Tibial artery (tissue), 4 donors: Measurements from ENCODE around the gene CSTB.

Experiments used
- DNase-seq, 2 donors: peaks; one replicate each; pipeline ENCODE4 v3.0.0-alpha.2; 2019
- H3K27ac ChIP-seq, 2 donors: fragments of 200-600 bp; sonication (generic) in 1 of 2; 1 replicate in 1 of 2; 2 replicates in 1 of 2; pipeline ENCODE4 v1.5.1; 2018 to 2019; ENCODE audit warnings: mild to moderate bottlenecking in 1 of 2
- H3K27me3 ChIP-seq, 2 donors: fragments of 200-600 bp; sonication (generic) in 1 of 2; one replicate each; pipeline versions ENCODE4 v1.5.1 to v1.6.0; 2016 to 2019
- H3K36me3 ChIP-seq, 3 donors: fragments of 200-600 bp; sonication (generic) in 2 of 3; one replicate each; pipeline ENCODE4 v1.5.1; 2016 to 2019; ENCODE audit warnings: mild to moderate bottlenecking in 2 of 3
- H3K4me1 ChIP-seq, 4 donors: fragments of 200-600 bp; sonication (generic) in 2 of 4; 1 replicate in 3 of 4; 2 replicates in 1 of 4; pipeline ENCODE4 v1.5.1; 2016 to 2019
- H3K4me3 ChIP-seq, 2 donors: fragments of 200-600 bp; sonication (generic) in 1 of 2; 1 replicate in 1 of 2; 2 replicates in 1 of 2; pipeline ENCODE4 v1.5.1; 2018 to 2019; ENCODE audit warnings: mild to moderate bottlenecking in 2 of 2
- H3K9me3 ChIP-seq, 3 donors: fragments of 200-600 bp; sonication (generic) in 1 of 3; one replicate each; pipeline ENCODE4 v1.5.1; 2016 to 2019
- intact Hi-C: fragments of 100-400 bp; cut with DNase I; formaldehyde crosslinking; loops from one replicate; pipeline ENCODE4 v1.15.0; 2023; ENCODE audit warnings: low total_unique reads
- TF ChIP-seq, protein P1 (sequence below), 2 experiments: fragments of 200-600 bp in 1 of 2; fragments of 450-650 bp in 1 of 2; IDR thresholded peaks; one replicate each; pipeline ENCODE4 v1.5.1; 2017 to 2019; ENCODE audit warnings: antibody characterized with exemption in 2 of 2, mild to moderate bottlenecking in 1 of 2, moderate library complexity in 1 of 2

Gene CSTB

GRCh38 chr21:43758111-43758641 lies 17.9 kb downstream of the CSTB start:
- DNase-seq: peak; percentile 68 to 86
- no peaks in the 10 kb centered on the region for H3K27me3 ChIP-seq
- peaks cover 30 to 67% (median 59%) of the 10 kb centered on the region in 3 donors for H3K36me3 ChIP-seq
- TF ChIP-seq, protein P1, sequence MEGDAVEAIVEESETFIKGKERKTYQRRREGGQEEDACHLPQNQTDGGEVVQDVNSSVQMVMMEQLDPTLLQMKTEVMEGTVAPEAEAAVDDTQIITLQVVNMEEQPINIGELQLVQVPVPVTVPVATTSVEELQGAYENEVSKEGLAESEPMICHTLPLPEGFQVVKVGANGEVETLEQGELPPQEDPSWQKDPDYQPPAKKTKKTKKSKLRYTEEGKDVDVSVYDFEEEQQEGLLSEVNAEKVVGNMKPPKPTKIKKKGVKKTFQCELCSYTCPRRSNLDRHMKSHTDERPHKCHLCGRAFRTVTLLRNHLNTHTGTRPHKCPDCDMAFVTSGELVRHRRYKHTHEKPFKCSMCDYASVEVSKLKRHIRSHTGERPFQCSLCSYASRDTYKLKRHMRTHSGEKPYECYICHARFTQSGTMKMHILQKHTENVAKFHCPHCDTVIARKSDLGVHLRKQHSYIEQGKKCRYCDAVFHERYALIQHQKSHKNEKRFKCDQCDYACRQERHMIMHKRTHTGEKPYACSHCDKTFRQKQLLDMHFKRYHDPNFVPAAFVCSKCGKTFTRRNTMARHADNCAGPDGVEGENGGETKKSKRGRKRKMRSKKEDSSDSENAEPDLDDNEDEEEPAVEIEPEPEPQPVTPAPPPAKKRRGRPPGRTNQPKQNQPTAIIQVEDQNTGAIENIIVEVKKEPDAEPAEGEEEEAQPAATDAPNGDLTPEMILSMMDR (IDR thresholded peaks at IDR 0.05): no peak
- intact Hi-C loops: loop anchor here (5.0 kb wide), 1 partner anchor 76 kb away; no protein-coding TSS in a partner anchor
- H3K4me3 ChIP-seq: peak overlapping the region; percentile 32 to 40
- peaks cover 0 to 25% (median 18%) of the 10 kb centered on the region in 4 donors for H3K4me1 ChIP-seq
- H3K27ac ChIP-seq: peak overlapping the region; percentile 68 to 69
- H3K9me3 ChIP-seq: no peaks in the 10 kb centered on the region

DNA sequence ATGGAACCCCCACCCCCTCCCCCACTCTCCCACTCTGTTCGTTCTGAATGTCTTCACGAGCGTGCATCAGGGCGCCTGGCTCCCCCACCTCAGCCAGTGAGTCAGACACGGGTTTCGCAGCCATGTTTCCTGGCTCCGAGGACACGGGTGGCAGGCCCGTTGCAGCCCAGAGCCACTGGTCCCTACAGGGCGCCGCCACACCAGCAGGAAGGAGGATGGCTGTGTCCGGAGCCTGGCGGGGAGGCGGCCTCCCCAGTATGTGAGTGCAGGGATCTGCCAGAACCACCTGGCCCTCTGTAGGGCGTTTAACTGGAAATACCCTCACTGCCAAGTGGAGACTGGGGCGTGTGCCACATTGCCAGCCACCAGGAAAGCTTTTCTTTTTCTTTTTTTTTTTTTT lies 18.5 kb downstream of the CSTB start:
- no peaks in the 10 kb centered on the region for H3K27me3 ChIP-seq
- intact Hi-C loops: loop anchor here (5.0 kb wide), 1 partner anchor 75 kb away; no protein-coding TSS in a partner anchor
- H3K4me1 ChIP-seq: peaks cover 0 to 25% (median 18%) of the 10 kb centered on the region in 4 donors
- no peak for DNase-seq
- TF ChIP-seq, protein P1 (IDR thresholded peaks at IDR 0.05): no peak
- no peaks in the 10 kb centered on the region for H3K9me3 ChIP-seq
- H3K4me3 ChIP-seq: peak overlapping the region; percentile 32 to 40
- H3K36me3 ChIP-seq: peaks cover 35 to 67% (median 59%) of the 10 kb centered on the region in 3 donors
- H3K27ac ChIP-seq: peak overlapping the region; percentile 68 to 69

DNA sequence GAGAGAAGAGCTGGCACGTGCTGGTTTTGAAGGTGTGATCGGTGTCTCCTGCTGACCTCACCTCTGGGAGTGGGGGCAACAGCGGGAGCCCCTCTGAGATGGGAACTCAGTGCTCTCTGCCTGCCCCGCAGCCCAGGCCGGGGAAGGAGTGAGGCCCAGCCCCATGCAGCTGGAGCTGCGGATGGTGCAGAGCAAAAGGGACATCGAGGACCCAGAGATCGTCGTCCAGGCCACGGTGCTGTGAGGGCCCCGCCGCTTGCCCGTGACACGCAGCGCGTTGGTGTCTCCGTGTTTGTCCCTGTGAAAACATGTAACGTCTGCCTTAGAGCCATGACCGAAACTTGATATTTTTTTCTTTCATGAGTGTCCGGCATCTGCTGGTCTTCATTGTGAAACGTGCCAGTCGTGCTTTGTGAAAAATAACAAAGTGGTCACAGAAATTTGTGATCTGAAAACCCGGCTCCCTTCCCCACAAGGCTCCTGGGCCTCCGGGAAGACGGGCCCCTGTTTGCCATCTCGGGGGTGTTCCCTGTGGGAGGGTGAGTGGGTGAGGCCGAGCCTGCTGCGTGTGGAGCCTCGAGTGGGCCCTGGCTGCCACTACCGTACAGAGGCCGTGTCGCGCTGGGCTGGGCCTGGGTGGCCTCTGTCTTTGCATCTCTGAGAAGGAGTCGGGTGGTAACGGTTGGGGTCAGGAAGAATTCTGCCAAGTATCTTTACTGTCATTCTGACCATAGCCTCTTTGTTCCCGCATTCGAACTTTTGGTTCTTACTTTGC lies 20.1 kb downstream of the CSTB start:
- intact Hi-C loops: loop anchor here (5.0 kb wide), 1 partner anchor 74 kb away; no protein-coding TSS in a partner anchor
- H3K36me3 ChIP-seq: peaks cover 43 to 69% (median 64%) of the 10 kb centered on the region in 3 donors

DNA sequence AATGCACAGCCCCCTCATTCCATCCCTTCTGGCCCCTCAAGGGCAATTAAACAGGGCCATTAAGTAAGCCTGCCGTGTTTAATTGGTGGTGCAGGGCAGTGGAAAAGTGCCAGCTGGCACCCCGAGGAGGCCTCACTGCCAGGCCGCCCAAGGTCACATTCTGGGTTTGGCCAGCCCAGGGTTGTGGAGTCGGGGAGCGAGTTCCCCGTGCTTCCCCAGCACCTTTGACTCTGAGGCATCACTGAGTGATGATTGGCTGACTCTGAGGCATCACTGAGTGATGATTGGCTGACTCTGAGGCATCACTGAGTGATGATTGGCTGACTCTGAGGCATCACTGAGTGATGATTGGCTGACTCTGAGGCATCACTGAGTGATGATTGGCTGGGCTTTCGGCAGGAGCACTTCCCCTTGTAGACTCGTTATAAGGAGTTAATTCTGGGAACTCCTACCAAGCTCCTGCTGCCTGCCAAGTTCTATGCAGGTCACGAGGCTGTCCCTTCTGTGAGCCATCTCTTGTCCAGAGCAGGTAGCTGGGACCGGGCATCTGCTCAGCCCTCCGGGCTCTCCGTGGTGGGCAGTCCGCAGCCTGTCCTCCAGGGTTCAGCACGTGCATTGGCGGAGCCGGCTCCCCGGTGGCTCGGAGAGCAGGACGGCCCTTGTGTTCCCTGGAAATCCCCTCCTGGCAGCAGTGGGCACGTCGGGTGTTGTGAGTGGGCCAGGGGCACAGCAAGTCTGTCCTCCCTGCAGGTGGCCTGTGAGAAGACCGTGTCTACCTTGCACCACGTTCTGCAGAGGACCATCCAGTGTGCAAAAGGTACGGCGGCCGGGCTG lies 20.9 kb downstream of the CSTB start:
- Histone ChIP-seq H3K9me3 (no peaks in the 10 kb centered on the region), H3K36me3 (peaks cover 48 to 75% (median 66%) of the 10 kb centered on the region in 3 donors), H3K4me3 (no peak overlapping the region), H3K4me1 (peaks cover 0 to 25% (median 18%) of the 10 kb centered on the region in 4 donors), H3K27ac (no peak overlapping the region), H3K27me3 (no peaks in the 10 kb centered on the region)
- no peak for DNase-seq
- intact Hi-C loops: loop anchor here (5.0 kb wide), 1 partner anchor 73 kb away; no protein-coding TSS in a partner anchor
- TF ChIP-seq, protein P1 (IDR thresholded peaks at IDR 0.05): no peak

More for the DNA sequence above, 20.1 kb downstream of the CSTB start:
- TF ChIP-seq, protein P1 (IDR thresholded peaks at IDR 0.05): no peak
- Histone ChIP-seq H3K4me1 (peaks cover 0 to 25% (median 18%) of the 10 kb centered on the region in 4 donors), H3K4me3 (no peak overlapping the region), H3K27me3 (no peaks in the 10 kb centered on the region), H3K27ac (no peak overlapping the region), H3K9me3 (no peaks in the 10 kb centered on the region)
- DNase-seq: no peak

GRCh38 chr21:43753439-43753799 lies 22.7 kb downstream of the CSTB start:
- intact Hi-C loops: no loop called here
- peaks cover 53 to 86% (median 84%) of the 10 kb centered on the region in 3 donors for H3K36me3 ChIP-seq

More at GRCh38 chr21:43753439-43753799, 22.7 kb downstream of the CSTB start:
- TF ChIP-seq, protein P1 (IDR thresholded peaks at IDR 0.05): no peak
- H3K4me3 ChIP-seq: no peak overlapping the region
- H3K27ac ChIP-seq: no peak overlapping the region
- peaks cover 0 to 18% (median 15%) of the 10 kb centered on the region in 4 donors for H3K4me1 ChIP-seq
- no peaks in the 10 kb centered on the region for H3K9me3 ChIP-seq
- DNase-seq: no peak
- H3K27me3 ChIP-seq: no peaks in the 10 kb centered on the region
